ENCODE results near the gene EGFR.

The EGFR gene

DNA sequence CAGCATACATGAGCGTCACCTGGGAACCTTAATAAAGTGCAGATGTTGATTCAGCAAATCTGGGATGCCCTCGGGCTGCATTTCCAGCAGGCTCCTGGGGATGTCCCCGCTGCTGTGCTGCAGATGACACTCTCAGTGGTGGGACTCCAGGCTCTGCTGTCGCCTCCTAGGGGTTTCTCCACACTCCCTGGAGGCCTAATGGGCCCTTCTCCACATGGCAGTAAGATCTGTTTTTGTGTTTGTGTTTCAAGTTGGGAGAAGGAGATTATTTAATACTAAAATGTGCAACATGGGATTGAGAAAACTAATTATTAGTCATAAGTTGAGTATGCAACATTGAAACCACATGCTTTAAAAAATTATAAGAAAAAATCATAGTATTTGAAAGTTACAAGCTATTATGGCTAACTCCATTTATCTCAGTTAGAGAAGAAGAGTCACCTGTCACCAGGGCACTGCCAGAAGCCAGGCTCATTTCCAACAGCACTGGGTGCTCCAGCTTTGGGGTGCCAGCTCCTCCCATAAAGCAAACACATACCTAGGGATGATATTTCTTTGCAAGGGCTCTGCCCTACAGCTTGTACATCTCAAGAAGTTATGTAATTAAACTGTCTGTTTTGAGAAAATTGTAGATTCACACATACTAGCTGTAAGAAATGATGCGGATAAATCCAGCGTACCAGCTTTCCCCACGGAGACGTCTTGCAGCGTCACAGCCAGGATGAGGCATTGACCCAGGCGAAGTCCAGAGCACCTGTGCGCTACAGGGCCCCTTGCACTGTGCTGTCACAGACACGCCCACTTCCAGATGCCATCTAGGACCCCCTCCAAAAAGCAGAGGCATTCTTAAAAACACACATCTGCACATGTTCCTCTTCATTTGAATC lies 106.4 kb downstream of the EGFR start:
- H3K9ac ChIP-seq (ENCODE audit: low read length) = no peak overlapping the region
- H3K27ac ChIP-seq (ENCODE audit: low read depth, low read length) = no peak overlapping the region
- H2AFZ ChIP-seq (ENCODE audit: low read depth, low read length, severe bottlenecking) = no peak overlapping the region
- H3K9me3 ChIP-seq (ENCODE audit: insufficient read depth, low read length) = no peaks in the 10 kb centered on the region
- no peaks in the 10 kb centered on the region for H3K9me2 ChIP-seq (replicated peaks; ENCODE audit: insufficient read depth, low read length)
- no peaks in the 10 kb centered on the region for H3F3A ChIP-seq (ENCODE audit: insufficient read depth)
- no peaks in the 10 kb centered on the region for H3K79me2 ChIP-seq (ENCODE audit: insufficient read depth, low read length)
- H3K27me3 ChIP-seq (ENCODE audit: low read length) = no peaks in the 10 kb centered on the region
- no peak overlapping the region for H3K4me2 ChIP-seq (ENCODE audit: low read depth, low read length, poor library complexity, severe bottlenecking)
- no peaks in the 10 kb centered on the region for H4K20me1 ChIP-seq (ENCODE audit: low read depth, low read length)
- no peak overlapping the region for H3K4me3 ChIP-seq (ENCODE audit: insufficient read depth, low read length, poor library complexity, severe bottlenecking)
- H3K36me3 ChIP-seq (ENCODE audit: low read length) = no peaks in the 10 kb centered on the region
- TF ChIP-seq, protein P1, sequence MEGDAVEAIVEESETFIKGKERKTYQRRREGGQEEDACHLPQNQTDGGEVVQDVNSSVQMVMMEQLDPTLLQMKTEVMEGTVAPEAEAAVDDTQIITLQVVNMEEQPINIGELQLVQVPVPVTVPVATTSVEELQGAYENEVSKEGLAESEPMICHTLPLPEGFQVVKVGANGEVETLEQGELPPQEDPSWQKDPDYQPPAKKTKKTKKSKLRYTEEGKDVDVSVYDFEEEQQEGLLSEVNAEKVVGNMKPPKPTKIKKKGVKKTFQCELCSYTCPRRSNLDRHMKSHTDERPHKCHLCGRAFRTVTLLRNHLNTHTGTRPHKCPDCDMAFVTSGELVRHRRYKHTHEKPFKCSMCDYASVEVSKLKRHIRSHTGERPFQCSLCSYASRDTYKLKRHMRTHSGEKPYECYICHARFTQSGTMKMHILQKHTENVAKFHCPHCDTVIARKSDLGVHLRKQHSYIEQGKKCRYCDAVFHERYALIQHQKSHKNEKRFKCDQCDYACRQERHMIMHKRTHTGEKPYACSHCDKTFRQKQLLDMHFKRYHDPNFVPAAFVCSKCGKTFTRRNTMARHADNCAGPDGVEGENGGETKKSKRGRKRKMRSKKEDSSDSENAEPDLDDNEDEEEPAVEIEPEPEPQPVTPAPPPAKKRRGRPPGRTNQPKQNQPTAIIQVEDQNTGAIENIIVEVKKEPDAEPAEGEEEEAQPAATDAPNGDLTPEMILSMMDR (IDR thresholded peaks at IDR 0.05; ENCODE audit: insufficient read depth, low read length, poor library complexity, severe bottlenecking) = no peak
- TF ChIP-seq EZH2phosphoT487 (conservative IDR thresholded peaks at IDR 0.05; ENCODE audit: low read length) = no peak

DNA sequence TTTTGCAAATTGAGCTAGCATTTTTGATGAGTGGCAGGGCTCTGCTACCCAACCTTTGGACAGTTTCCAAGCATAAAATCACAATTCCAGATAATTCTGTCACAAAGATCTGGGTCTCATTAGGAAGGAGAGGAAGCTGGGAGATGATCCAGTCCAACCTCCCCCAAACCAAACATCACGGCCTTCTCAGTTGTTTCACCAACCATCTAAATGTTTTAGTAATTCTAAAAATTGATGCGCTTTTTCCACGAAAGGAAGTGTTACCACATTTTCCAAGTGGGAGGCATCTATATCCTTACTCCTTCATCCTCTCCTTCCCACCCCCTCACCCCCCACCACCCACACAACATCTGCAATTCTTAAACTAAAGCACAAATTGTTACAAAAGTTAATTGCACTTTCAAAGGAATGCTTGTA lies 108.3 kb downstream of the EGFR start:
- Histone ChIP-seq H3F3A (ENCODE audit: insufficient read depth) (no peaks in the 10 kb centered on the region), H4K20me1 (ENCODE audit: low read depth, low read length) (no peaks in the 10 kb centered on the region), H3K27me3 (ENCODE audit: low read length) (no peaks in the 10 kb centered on the region), H3K9me3 (ENCODE audit: insufficient read depth, low read length) (no peaks in the 10 kb centered on the region), H3K9me2 (replicated peaks; ENCODE audit: insufficient read depth, low read length) (no peaks in the 10 kb centered on the region), H3K9ac (ENCODE audit: low read length) (no peak overlapping the region), H3K36me3 (ENCODE audit: low read length) (no peaks in the 10 kb centered on the region), H3K4me3 (ENCODE audit: insufficient read depth, low read length, poor library complexity, severe bottlenecking) (no peak overlapping the region), H2AFZ (ENCODE audit: low read depth, low read length, severe bottlenecking) (no peak overlapping the region), H3K4me2 (ENCODE audit: low read depth, low read length, poor library complexity, severe bottlenecking) (no peak overlapping the region), H3K79me2 (ENCODE audit: insufficient read depth, low read length) (no peaks in the 10 kb centered on the region), H3K27ac (ENCODE audit: low read depth, low read length) (no peak overlapping the region)
- TF ChIP-seq, protein P1 (IDR thresholded peaks at IDR 0.05; ENCODE audit: insufficient read depth, low read length, poor library complexity, severe bottlenecking) = no peak
- no peak for TF ChIP-seq EZH2phosphoT487 (conservative IDR thresholded peaks at IDR 0.05; ENCODE audit: low read length)

DNA sequence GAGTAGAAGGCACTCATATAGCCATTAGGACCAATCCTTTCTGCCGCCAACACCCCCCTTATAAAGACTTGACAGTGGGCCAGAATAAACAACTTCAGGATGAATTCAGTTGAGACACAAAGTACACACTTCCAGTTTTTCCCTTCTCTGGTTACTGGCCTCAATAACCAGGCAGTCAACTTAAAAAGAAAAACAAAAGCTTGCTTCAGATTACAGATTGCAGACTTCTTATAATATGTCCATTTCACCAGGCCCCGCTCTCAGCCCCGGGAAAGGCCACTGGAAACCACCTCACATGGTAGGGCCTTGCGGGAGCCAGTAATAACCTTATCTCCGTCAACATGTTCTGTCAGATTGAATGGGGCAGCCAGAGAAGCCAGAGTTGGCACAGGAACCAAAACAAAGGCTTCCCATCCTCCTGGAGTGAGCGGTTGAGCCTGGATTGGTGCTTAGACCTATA lies 108.8 kb downstream of the EGFR start:
- no peaks in the 10 kb centered on the region for H3K79me2 ChIP-seq (ENCODE audit: insufficient read depth, low read length)
- H2AFZ ChIP-seq (ENCODE audit: low read depth, low read length, severe bottlenecking) = no peak overlapping the region
- H4K20me1 ChIP-seq (ENCODE audit: low read depth, low read length) = no peaks in the 10 kb centered on the region
- no peaks in the 10 kb centered on the region for H3F3A ChIP-seq (ENCODE audit: insufficient read depth)
- no peaks in the 10 kb centered on the region for H3K9me2 ChIP-seq (replicated peaks; ENCODE audit: insufficient read depth, low read length)
- no peak overlapping the region for H3K4me3 ChIP-seq (ENCODE audit: insufficient read depth, low read length, poor library complexity, severe bottlenecking)
- no peaks in the 10 kb centered on the region for H3K9me3 ChIP-seq (ENCODE audit: insufficient read depth, low read length)
- H3K27me3 ChIP-seq (ENCODE audit: low read length) = no peaks in the 10 kb centered on the region
- H3K4me2 ChIP-seq (ENCODE audit: low read depth, low read length, poor library complexity, severe bottlenecking) = no peak overlapping the region
- no peaks in the 10 kb centered on the region for H3K36me3 ChIP-seq (ENCODE audit: low read length)
- TF ChIP-seq, protein P1 (IDR thresholded peaks at IDR 0.05; ENCODE audit: insufficient read depth, low read length, poor library complexity, severe bottlenecking) = no peak
- TF ChIP-seq EZH2phosphoT487 (conservative IDR thresholded peaks at IDR 0.05; ENCODE audit: low read length) = no peak
- H3K9ac ChIP-seq (ENCODE audit: low read length) = no peak overlapping the region
- H3K27ac ChIP-seq (ENCODE audit: low read depth, low read length) = no peak overlapping the region
